ENCODE results near the gene RBM33. TPM values are rescaled to one million over a fixed set of nuclear protein-coding genes. Genes with fewer than 3 reads are reported as not detected.

RBM33 gene
- total and polyA plus RNA-seq, 2 of the 13 experiments (the other 11 are each of a cell fraction or from before 2014, with no cell fraction given): 12.4 to 28.9 TPM

GRCh38 chr7:155644178-155644970, at the start of gene RBM33 (continued):
- TF ChIP-seq TCF7 (IDR thresholded peaks at IDR 0.05; ENCODE audit: low read depth) (no peak), ATF1 (CRISPR knock-in tag; IDR thresholded peaks at IDR 0.05) (no peak), ZKSCAN5 (CRISPR knock-in tag; IDR thresholded peaks at IDR 0.05) (peak; percentile 18; the same call in 1 of the 2 replicates), NFATC3 (CRISPR knock-in tag; IDR thresholded peaks at IDR 0.05) (0 out of 2 replicates have a peak, but pooled peaks have one; percentile 42), FOXP1 (IDR thresholded peaks at IDR 0.05) (no peak), FOXP1 (CRISPR knock-in tag; IDR thresholded peaks at IDR 0.05) (no peak), MAF1 (CRISPR knock-in tag; IDR thresholded peaks at IDR 0.05; ENCODE audit: borderline replicate concordance) (peak; percentile 37), TMF1 (CRISPR knock-in tag; IDR thresholded peaks at IDR 0.05; ENCODE audit: low read depth) (peak; percentile 85), SMARCE1 (IDR thresholded peaks at IDR 0.05; ENCODE audit: borderline replicate concordance) (no peak), ZNF256 (CRISPR knock-in tag; conservative IDR thresholded peaks at IDR 0.05) (peak; percentile 66; the same call in 1 of the 2 replicates), ZNF790 (CRISPR knock-in tag; IDR thresholded peaks at IDR 0.05; ENCODE audit: borderline replicate concordance) (no peak), ATAD3A (CRISPR knock-in tag; IDR thresholded peaks at IDR 0.05) (no peak), ZNF678 (CRISPR knock-in tag; IDR thresholded peaks at IDR 0.05) (no peak), SETDB1 (CRISPR knock-in tag; IDR thresholded peaks at IDR 0.05; ENCODE audit: borderline replicate concordance) (no peak), ZNF337 (CRISPR knock-in tag; IDR thresholded peaks at IDR 0.05; ENCODE audit: borderline replicate concordance, low read depth) (no peak), KLF12 (CRISPR knock-in tag; IDR thresholded peaks at IDR 0.05; ENCODE audit: borderline replicate concordance) (peak; percentile 94), ARNT2 (CRISPR knock-in tag; IDR thresholded peaks at IDR 0.05; ENCODE audit: low read depth) (peak; percentile 25; the same call in 1 of the 2 replicates), SPEN (CRISPR knock-in tag; IDR thresholded peaks at IDR 0.05; ENCODE audit: low read depth) (peak; percentile 83), AGO2 (optimal IDR thresholded peaks at IDR 0.05; ENCODE audit: low read depth, low read length) (peak; percentile 76), ZC3H13 (CRISPR knock-in tag; IDR thresholded peaks at IDR 0.05) (peak; percentile 88)
- TF ChIP-seq, protein P1, sequence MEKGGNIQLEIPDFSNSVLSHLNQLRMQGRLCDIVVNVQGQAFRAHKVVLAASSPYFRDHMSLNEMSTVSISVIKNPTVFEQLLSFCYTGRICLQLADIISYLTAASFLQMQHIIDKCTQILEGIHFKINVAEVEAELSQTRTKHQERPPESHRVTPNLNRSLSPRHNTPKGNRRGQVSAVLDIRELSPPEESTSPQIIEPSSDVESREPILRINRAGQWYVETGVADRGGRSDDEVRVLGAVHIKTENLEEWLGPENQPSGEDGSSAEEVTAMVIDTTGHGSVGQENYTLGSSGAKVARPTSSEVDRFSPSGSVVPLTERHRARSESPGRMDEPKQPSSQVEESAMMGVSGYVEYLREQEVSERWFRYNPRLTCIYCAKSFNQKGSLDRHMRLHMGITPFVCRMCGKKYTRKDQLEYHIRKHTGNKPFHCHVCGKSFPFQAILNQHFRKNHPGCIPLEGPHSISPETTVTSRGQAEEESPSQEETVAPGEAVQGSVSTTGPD (CRISPR knock-in tag; IDR thresholded peaks at IDR 0.05): no peak
- TF ChIP-seq, protein P2, sequence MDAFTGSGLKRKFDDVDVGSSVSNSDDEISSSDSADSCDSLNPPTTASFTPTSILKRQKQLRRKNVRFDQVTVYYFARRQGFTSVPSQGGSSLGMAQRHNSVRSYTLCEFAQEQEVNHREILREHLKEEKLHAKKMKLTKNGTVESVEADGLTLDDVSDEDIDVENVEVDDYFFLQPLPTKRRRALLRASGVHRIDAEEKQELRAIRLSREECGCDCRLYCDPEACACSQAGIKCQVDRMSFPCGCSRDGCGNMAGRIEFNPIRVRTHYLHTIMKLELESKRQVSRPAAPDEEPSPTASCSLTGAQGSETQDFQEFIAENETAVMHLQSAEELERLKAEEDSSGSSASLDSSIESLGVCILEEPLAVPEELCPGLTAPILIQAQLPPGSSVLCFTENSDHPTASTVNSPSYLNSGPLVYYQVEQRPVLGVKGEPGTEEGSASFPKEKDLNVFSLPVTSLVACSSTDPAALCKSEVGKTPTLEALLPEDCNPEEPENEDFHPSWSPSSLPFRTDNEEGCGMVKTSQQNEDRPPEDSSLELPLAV (CRISPR knock-in tag; conservative IDR thresholded peaks at IDR 0.05; ENCODE audit: low read depth): peak; percentile 83; the same call in 1 of the 2 replicates
- TF ChIP-seq, protein P3, sequence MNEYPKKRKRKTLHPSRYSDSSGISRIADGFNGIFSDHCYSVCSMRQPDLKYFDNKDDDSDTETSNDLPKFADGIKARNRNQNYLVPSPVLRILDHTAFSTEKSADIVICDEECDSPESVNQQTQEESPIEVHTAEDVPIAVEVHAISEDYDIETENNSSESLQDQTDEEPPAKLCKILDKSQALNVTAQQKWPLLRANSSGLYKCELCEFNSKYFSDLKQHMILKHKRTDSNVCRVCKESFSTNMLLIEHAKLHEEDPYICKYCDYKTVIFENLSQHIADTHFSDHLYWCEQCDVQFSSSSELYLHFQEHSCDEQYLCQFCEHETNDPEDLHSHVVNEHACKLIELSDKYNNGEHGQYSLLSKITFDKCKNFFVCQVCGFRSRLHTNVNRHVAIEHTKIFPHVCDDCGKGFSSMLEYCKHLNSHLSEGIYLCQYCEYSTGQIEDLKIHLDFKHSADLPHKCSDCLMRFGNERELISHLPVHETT (CRISPR knock-in tag; conservative IDR thresholded peaks at IDR 0.05): peak; percentile 88
- TF ChIP-seq, protein P4, sequence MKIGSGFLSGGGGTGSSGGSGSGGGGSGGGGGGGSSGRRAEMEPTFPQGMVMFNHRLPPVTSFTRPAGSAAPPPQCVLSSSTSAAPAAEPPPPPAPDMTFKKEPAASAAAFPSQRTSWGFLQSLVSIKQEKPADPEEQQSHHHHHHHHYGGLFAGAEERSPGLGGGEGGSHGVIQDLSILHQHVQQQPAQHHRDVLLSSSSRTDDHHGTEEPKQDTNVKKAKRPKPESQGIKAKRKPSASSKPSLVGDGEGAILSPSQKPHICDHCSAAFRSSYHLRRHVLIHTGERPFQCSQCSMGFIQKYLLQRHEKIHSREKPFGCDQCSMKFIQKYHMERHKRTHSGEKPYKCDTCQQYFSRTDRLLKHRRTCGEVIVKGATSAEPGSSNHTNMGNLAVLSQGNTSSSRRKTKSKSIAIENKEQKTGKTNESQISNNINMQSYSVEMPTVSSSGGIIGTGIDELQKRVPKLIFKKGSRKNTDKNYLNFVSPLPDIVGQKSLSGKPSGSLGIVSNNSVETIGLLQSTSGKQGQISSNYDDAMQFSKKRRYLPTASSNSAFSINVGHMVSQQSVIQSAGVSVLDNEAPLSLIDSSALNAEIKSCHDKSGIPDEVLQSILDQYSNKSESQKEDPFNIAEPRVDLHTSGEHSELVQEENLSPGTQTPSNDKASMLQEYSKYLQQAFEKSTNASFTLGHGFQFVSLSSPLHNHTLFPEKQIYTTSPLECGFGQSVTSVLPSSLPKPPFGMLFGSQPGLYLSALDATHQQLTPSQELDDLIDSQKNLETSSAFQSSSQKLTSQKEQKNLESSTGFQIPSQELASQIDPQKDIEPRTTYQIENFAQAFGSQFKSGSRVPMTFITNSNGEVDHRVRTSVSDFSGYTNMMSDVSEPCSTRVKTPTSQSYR (CRISPR knock-in tag; IDR thresholded peaks at IDR 0.05; ENCODE audit: borderline replicate concordance): 0 out of 2 replicates have a peak, but pooled peaks have one; percentile 19
